GM23338 (cell line): ENCODE data around the gene EYA2. TPM values are rescaled to one million over a fixed set of nuclear protein-coding genes. Genes with fewer than 3 reads are reported as not detected.

Source experiments
- ATAC-seq: fragments of 200-7000 bp; cut with Tn5 transposase; 3 replicates; pipeline ENCODE4 v1.9.1; 2020
- DNase-seq: peaks from one replicate; pipeline ENCODE4 v3.0.0-alpha.2; 2015; ENCODE audit warnings: low spot score
- H2AFZ ChIP-seq: fragments of 200-600 bp; sonication (generic); 2 replicates; pipeline ENCODE4 v1.8.0; 2016; ENCODE audit warnings: antibody characterized with exemption, mild to moderate bottlenecking, moderate library complexity
- H3F3A ChIP-seq: fragments of 200-600 bp; sonication (generic); replicated peaks from 2 replicates; pipeline ENCODE4 v1.8.0; 2017; ENCODE audit warnings: antibody characterized with exemption, mixed run types, low read depth
- H3K27ac ChIP-seq: fragments of 200-600 bp; sonication (generic); 2 replicates; pipeline ENCODE4 v1.6.1; 2016; ENCODE audit warnings: low read depth
- H3K27me3 ChIP-seq: fragments of 200-600 bp; sonication (generic); 2 replicates; pipeline ENCODE4 v1.8.0; 2016; ENCODE audit warnings: mild to moderate bottlenecking, mixed run types, moderate library complexity; ENCODE audit not compliant: insufficient read depth
- H3K36me3 ChIP-seq: fragments of 200-600 bp; sonication (generic); 2 replicates; pipeline ENCODE4 v1.8.0; 2016; ENCODE audit warnings: mild to moderate bottlenecking; ENCODE audit not compliant: insufficient read depth
- H3K4me1 ChIP-seq: fragments of 200-600 bp; sonication (generic); 2 replicates; pipeline ENCODE4 v1.8.0; 2016; ENCODE audit warnings: mild to moderate bottlenecking, moderate library complexity; ENCODE audit not compliant: insufficient read depth
- H3K4me2 ChIP-seq: fragments of 200-600 bp; sonication (generic); 2 replicates; pipeline ENCODE4 v1.7.1; 2017; ENCODE audit warnings: mixed run types
- H3K4me3 ChIP-seq: fragments of 200-600 bp; sonication (generic); 2 replicates; pipeline ENCODE4 v1.6.1; 2016; ENCODE audit warnings: mixed run types
- H3K79me2 ChIP-seq: fragments of 200-600 bp; sonication (generic); replicated peaks from 2 replicates; pipeline ENCODE4 v1.8.0; 2017; ENCODE audit warnings: mild to moderate bottlenecking; ENCODE audit not compliant: insufficient read depth
- H3K9me2 ChIP-seq: fragments of 200-600 bp; sonication (generic); 2 replicates; pipeline ENCODE4 v1.8.0; 2017; ENCODE audit not compliant: insufficient read depth
- H4K20me1 ChIP-seq: fragments of 200-600 bp; sonication (generic); replicated peaks from 2 replicates; pipeline ENCODE4 v1.8.0; 2017; ENCODE audit warnings: mild to moderate bottlenecking; ENCODE audit not compliant: insufficient read depth
- H3K27ac Mint-ChIP-seq: 2 replicates; pipeline ENCODE4 v1.8.0; 2020; ENCODE audit warnings: inconsistent platforms, mild to moderate bottlenecking, moderate library complexity, mixed read lengths
- H3K27me3 Mint-ChIP-seq: 3 replicates; pipeline ENCODE4 v1.8.0; 2022; ENCODE audit warnings: low read depth, mild to moderate bottlenecking, moderate library complexity, mixed read lengths, inconsistent platforms; ENCODE audit not compliant: insufficient read depth, poor library complexity
- H3K36me3 Mint-ChIP-seq: 3 replicates; pipeline ENCODE4 v1.8.0; 2021; ENCODE audit warnings: low read depth, mild to moderate bottlenecking, inconsistent platforms, moderate library complexity, mixed read lengths
- H3K4me1 Mint-ChIP-seq: 3 replicates; pipeline ENCODE4 v1.8.0; 2020; ENCODE audit warnings: mild to moderate bottlenecking, inconsistent platforms, mixed read lengths
- H3K4me3 Mint-ChIP-seq: 3 replicates; pipeline ENCODE4 v1.8.0; 2021; ENCODE audit warnings: moderate library complexity, mild to moderate bottlenecking, inconsistent platforms, mixed read lengths
- H3K9me3 Mint-ChIP-seq: 3 replicates; pipeline ENCODE4 v1.8.0; 2020; ENCODE audit warnings: moderate library complexity, mild to moderate bottlenecking, inconsistent platforms, mixed read lengths
- CREB1 ChIP-seq: fragments of 250-450 bp; sonication (Bioruptor Pico); IDR thresholded peaks from 2 replicates; pipeline ENCODE4 v1.5.0; 2020; ENCODE audit warnings: low read depth, mild to moderate bottlenecking, moderate library complexity
- EZH2 ChIP-seq: fragments of 200-600 bp; sonication (generic); IDR thresholded peaks from one replicate; pipeline ENCODE4 v1.8.0; 2017; ENCODE audit warnings: antibody characterized with exemption, mild to moderate bottlenecking, low read depth; ENCODE audit not compliant: unreplicated experiment
- EZH2phosphoT487 ChIP-seq: fragments of 200-600 bp; sonication (generic); IDR thresholded peaks from one replicate; pipeline ENCODE4 v1.8.1; 2018; ENCODE audit warnings: antibody characterized with exemption; ENCODE audit not compliant: unreplicated experiment
- JUNB ChIP-seq: IDR thresholded peaks from one replicate; pipeline ENCODE4 v1.6.1; 2016; ENCODE audit warnings: antibody characterized with exemption; ENCODE audit not compliant: unreplicated experiment
- NANOG ChIP-seq: IDR thresholded peaks from 2 replicates; pipeline ENCODE4 v1.6.1; 2016; ENCODE audit warnings: antibody characterized with exemption, borderline replicate concordance
- POLR2AphosphoS5 ChIP-seq: IDR thresholded peaks from 2 replicates; pipeline ENCODE4 v1.6.1; 2016; ENCODE audit warnings: antibody characterized with exemption, low read depth
- STAT1 ChIP-seq: IDR thresholded peaks from one replicate; pipeline ENCODE4 v1.6.1; 2016; ENCODE audit warnings: antibody characterized with exemption; ENCODE audit not compliant: unreplicated experiment
- ZNF114 ChIP-seq: fragments of 250-450 bp; sonication (Bioruptor Pico); IDR thresholded peaks from 2 replicates; pipeline ENCODE4 v1.5.0; 2020; ENCODE audit warnings: mild to moderate bottlenecking, moderate library complexity
- ZNF331 ChIP-seq: fragments of 250-450 bp; sonication (Bioruptor Pico); IDR thresholded peaks from 2 replicates; pipeline ENCODE4 v1.5.0; 2020; ENCODE audit warnings: low read depth, mild to moderate bottlenecking, moderate library complexity
- polyA plus RNA-seq: library from polyadenylated mRNA; unstranded; fragments of >200 nt; fragmentation: Nextera tagmentation; extraction: Ambion mirVana; gene quantifications from 2 replicates; pipeline ENCODE4 v1.2.1, GENCODE V29; 2016
- total RNA-seq: library from RNA; depleted of rRNA; stranded (reverse); fragments of >200 nt; shearing (Covaris generic); gene quantifications from 2 replicates; pipeline ENCODE4 v1.2.3, GENCODE V29; 2014
- TF ChIP-seq, protein P1 (sequence below): fragments of 250-450 bp; sonication (Bioruptor Pico); IDR thresholded peaks from 2 replicates; pipeline ENCODE4 v1.5.0; 2020; ENCODE audit warnings: mild to moderate bottlenecking, moderate library complexity
- TF ChIP-seq, protein P2 (sequence below): IDR thresholded peaks from one replicate; pipeline ENCODE4 v1.6.1; 2018; ENCODE audit warnings: antibody characterized with exemption; ENCODE audit not compliant: unreplicated experiment
- TF ChIP-seq, protein P3 (sequence below): IDR thresholded peaks from 2 replicates; pipeline ENCODE4 v1.6.1; 2016; ENCODE audit warnings: antibody characterized with exemption
- TF ChIP-seq, protein P4 (sequence below), 2 experiments: fragments of 200-600 bp in 1 of 2; sonication (generic) in 1 of 2; conservative IDR thresholded peaks; 2 replicates each; pipeline versions ENCODE4 v1.5.1 to v1.6.1; 2016 to 2017; ENCODE audit warnings: antibody characterized with exemption in 2 of 2, low read depth in 2 of 2, mild to moderate bottlenecking in 2 of 2, moderate library complexity in 1 of 2

EYA2 gene
- total and polyA plus RNA-seq, 2 experiments from 2014 or later: 0.50 to 0.56 TPM

DNA sequence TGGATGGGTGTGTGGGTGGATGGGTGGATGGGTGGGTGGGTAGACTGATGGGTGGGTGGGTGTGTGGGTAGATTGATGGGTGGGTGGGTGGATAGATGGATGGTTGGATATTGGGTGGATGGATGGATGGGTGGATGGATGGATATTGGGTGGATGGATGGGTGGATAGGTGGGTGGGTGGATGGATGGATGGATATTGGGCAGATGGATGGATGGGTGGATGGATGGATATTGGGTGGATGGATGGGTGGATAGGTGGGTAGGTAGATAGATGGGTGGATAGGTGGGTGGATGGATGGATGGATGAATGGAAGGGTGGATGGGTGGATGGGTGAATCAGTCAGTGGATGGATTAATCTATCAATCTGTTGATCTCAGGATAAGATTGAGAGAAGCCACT lies 284.6 kb downstream of the EYA2 start:
- no peak overlapping the region for H3K4me3 Mint-ChIP-seq

More for the DNA sequence above, 284.6 kb downstream of the EYA2 start:
- DNase-seq: no peak
- H3K79me2 ChIP-seq: no peaks in the 10 kb centered on the region
- H3K27ac ChIP-seq: no peak overlapping the region
- 0 out of 3 replicates have a peak, but pooled peaks cover 3% of the 10 kb centered on the region for H3K36me3 Mint-ChIP-seq
- TF ChIP-seq ZNF114 (CRISPR knock-in tag) (no peak), CREB1 (CRISPR knock-in tag) (no peak), JUNB (no peak), EZH2phosphoT487 (no peak), EZH2 (no peak), ZNF331 (no peak), NANOG (no peak), STAT1 (no peak), POLR2AphosphoS5 (no peak)
- TF ChIP-seq, protein P1, sequence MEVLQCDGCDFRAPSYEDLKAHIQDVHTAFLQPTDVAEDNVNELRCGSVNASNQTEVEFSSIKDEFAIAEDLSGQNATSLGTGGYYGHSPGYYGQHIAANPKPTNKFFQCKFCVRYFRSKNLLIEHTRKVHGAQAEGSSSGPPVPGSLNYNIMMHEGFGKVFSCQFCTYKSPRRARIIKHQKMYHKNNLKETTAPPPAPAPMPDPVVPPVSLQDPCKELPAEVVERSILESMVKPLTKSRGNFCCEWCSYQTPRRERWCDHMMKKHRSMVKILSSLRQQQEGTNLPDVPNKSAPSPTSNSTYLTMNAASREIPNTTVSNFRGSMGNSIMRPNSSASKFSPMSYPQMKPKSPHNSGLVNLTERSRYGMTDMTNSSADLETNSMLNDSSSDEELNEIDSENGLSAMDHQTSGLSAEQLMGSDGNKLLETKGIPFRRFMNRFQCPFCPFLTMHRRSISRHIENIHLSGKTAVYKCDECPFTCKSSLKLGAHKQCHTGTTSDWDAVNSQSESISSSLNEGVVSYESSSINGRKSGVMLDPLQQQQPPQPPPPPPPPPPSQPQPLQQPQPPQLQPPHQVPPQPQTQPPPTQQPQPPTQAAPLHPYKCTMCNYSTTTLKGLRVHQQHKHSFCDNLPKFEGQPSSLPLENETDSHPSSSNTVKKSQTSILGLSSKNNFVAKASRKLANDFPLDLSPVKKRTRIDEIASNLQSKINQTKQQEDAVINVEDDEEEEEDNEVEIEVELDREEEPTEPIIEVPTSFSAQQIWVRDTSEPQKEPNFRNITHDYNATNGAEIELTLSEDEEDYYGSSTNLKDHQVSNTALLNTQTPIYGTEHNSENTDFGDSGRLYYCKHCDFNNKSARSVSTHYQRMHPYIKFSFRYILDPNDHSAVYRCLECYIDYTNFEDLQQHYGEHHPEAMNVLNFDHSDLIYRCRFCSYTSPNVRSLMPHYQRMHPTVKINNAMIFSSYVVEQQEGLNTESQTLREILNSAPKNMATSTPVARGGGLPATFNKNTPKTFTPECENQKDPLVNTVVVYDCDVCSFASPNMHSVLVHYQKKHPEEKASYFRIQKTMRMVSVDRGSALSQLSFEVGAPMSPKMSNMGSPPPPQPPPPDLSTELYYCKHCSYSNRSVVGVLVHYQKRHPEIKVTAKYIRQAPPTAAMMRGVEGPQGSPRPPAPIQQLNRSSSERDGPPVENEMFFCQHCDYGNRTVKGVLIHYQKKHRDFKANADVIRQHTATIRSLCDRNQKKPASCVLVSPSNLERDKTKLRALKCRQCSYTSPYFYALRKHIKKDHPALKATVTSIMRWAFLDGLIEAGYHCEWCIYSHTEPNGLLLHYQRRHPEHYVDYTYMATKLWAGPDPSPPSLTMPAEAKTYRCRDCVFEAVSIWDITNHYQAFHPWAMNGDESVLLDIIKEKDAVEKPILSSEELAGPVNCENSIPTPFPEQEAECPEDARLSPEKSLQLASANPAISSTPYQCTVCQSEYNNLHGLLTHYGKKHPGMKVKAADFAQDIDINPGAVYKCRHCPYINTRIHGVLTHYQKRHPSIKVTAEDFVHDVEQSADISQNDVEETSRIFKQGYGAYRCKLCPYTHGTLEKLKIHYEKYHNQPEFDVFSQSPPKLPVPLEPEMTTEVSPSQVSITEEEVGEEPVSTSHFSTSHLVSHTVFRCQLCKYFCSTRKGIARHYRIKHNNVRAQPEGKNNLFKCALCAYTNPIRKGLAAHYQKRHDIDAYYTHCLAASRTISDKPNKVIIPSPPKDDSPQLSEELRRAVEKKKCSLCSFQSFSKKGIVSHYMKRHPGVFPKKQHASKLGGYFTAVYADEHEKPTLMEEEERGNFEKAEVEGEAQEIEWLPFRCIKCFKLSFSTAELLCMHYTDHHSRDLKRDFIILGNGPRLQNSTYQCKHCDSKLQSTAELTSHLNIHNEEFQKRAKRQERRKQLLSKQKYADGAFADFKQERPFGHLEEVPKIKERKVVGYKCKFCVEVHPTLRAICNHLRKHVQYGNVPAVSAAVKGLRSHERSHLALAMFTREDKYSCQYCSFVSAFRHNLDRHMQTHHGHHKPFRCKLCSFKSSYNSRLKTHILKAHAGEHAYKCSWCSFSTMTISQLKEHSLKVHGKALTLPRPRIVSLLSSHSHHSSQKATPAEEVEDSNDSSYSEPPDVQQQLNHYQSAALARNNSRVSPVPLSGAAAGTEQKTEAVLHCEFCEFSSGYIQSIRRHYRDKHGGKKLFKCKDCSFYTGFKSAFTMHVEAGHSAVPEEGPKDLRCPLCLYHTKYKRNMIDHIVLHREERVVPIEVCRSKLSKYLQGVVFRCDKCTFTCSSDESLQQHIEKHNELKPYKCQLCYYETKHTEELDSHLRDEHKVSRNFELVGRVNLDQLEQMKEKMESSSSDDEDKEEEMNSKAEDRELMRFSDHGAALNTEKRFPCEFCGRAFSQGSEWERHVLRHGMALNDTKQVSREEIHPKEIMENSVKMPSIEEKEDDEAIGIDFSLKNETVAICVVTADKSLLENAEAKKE (CRISPR knock-in tag): no peak
- TF ChIP-seq, protein P2, sequence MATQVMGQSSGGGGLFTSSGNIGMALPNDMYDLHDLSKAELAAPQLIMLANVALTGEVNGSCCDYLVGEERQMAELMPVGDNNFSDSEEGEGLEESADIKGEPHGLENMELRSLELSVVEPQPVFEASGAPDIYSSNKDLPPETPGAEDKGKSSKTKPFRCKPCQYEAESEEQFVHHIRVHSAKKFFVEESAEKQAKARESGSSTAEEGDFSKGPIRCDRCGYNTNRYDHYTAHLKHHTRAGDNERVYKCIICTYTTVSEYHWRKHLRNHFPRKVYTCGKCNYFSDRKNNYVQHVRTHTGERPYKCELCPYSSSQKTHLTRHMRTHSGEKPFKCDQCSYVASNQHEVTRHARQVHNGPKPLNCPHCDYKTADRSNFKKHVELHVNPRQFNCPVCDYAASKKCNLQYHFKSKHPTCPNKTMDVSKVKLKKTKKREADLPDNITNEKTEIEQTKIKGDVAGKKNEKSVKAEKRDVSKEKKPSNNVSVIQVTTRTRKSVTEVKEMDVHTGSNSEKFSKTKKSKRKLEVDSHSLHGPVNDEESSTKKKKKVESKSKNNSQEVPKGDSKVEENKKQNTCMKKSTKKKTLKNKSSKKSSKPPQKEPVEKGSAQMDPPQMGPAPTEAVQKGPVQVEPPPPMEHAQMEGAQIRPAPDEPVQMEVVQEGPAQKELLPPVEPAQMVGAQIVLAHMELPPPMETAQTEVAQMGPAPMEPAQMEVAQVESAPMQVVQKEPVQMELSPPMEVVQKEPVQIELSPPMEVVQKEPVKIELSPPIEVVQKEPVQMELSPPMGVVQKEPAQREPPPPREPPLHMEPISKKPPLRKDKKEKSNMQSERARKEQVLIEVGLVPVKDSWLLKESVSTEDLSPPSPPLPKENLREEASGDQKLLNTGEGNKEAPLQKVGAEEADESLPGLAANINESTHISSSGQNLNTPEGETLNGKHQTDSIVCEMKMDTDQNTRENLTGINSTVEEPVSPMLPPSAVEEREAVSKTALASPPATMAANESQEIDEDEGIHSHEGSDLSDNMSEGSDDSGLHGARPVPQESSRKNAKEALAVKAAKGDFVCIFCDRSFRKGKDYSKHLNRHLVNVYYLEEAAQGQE: no peak
- TF ChIP-seq, protein P3, sequence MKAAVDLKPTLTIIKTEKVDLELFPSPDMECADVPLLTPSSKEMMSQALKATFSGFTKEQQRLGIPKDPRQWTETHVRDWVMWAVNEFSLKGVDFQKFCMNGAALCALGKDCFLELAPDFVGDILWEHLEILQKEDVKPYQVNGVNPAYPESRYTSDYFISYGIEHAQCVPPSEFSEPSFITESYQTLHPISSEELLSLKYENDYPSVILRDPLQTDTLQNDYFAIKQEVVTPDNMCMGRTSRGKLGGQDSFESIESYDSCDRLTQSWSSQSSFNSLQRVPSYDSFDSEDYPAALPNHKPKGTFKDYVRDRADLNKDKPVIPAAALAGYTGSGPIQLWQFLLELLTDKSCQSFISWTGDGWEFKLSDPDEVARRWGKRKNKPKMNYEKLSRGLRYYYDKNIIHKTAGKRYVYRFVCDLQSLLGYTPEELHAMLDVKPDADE: no peak
- TF ChIP-seq, protein P4, sequence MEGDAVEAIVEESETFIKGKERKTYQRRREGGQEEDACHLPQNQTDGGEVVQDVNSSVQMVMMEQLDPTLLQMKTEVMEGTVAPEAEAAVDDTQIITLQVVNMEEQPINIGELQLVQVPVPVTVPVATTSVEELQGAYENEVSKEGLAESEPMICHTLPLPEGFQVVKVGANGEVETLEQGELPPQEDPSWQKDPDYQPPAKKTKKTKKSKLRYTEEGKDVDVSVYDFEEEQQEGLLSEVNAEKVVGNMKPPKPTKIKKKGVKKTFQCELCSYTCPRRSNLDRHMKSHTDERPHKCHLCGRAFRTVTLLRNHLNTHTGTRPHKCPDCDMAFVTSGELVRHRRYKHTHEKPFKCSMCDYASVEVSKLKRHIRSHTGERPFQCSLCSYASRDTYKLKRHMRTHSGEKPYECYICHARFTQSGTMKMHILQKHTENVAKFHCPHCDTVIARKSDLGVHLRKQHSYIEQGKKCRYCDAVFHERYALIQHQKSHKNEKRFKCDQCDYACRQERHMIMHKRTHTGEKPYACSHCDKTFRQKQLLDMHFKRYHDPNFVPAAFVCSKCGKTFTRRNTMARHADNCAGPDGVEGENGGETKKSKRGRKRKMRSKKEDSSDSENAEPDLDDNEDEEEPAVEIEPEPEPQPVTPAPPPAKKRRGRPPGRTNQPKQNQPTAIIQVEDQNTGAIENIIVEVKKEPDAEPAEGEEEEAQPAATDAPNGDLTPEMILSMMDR (conservative IDR thresholded peaks at IDR 0.05; ENCODE audit: low read depth in 2 of 2): no peak
- H3F3A ChIP-seq: no peaks in the 10 kb centered on the region
- H3K27ac Mint-ChIP-seq: no peak overlapping the region
- H3K4me1 Mint-ChIP-seq: peaks cover 2% of the 10 kb centered on the region; the same call in 2 of the 3 replicates
- no peak overlapping the region for H3K4me2 ChIP-seq
- H4K20me1 ChIP-seq: no peaks in the 10 kb centered on the region
- peaks cover 8% of the 10 kb centered on the region; the same call in 1 of the 2 replicates for H3K9me2 ChIP-seq
- H3K4me3 ChIP-seq: no peak overlapping the region
- no peaks in the 10 kb centered on the region for H3K4me1 ChIP-seq
- H3K27me3 Mint-ChIP-seq: peaks cover 5% of the 10 kb centered on the region
- peaks cover 2% of the 10 kb centered on the region; the same call in 1 of the 3 replicates for H3K9me3 Mint-ChIP-seq
- no peaks in the 10 kb centered on the region for H3K27me3 ChIP-seq
- ATAC-seq: no peak
- no peak overlapping the region for H2AFZ ChIP-seq
- no peaks in the 10 kb centered on the region for H3K36me3 ChIP-seq
